GM19397 (cell line): ENCODE data around the gene CERK.

Experiments used
- ATAC-seq: cut with Tn5 transposase; IDR thresholded peaks from one replicate; pipeline ENCODE4 v1.9.1; 2021; ENCODE audit warnings: mild to moderate bottlenecking, moderate library complexity; ENCODE audit not compliant: unreplicated experiment

CERK gene

GRCh38 chr22:46664301-46664855 lies 73.7 kb downstream of the CERK start:
- ATAC-seq = no peak

GRCh38 chr22:46663436-46664100 lies 74.5 kb downstream of the CERK start:
- no peak for ATAC-seq

GRCh38 chr22:46663001-46663400 lies 75.1 kb downstream of the CERK start:
- no peak for ATAC-seq

- no peak for ATAC-seq
Observed at GRCh38 chr22:46662226-46662625, 75.8 kb downstream of the CERK start.

- no peak for ATAC-seq
Observed at GRCh38 chr22:46661221-46661851, 76.7 kb downstream of the CERK start.

- ATAC-seq = no peak
Observed at GRCh38 chr22:46660604-46661201, 77.3 kb downstream of the CERK start.

- no peak for ATAC-seq
Observed at GRCh38 chr22:46659791-46660186, 78.3 kb downstream of the CERK start.

GRCh38 chr22:46659059-46659790 lies 78.8 kb downstream of the CERK start:
- ATAC-seq = no peak

- no peak for ATAC-seq
Observed at GRCh38 chr22:46657996-46658947, 79.8 kb downstream of the CERK start.

GRCh38 chr22:46657655-46657953 lies 80.4 kb downstream of the CERK start:
- ATAC-seq = no peak

GRCh38 chr22:46656856-46657654 lies 81.0 kb downstream of the CERK start:
- no peak for ATAC-seq

- ATAC-seq = no peak
Observed at GRCh38 chr22:46655861-46656608, 82.0 kb downstream of the CERK start.

GRCh38 chr22:46654927-46655595 lies 83.0 kb downstream of the CERK start:
- no peak for ATAC-seq

GRCh38 chr22:46654426-46654825 lies 83.6 kb downstream of the CERK start:
- no peak for ATAC-seq

- ATAC-seq = no peak
Observed at GRCh38 chr22:46653596-46653995, 84.5 kb downstream of the CERK start.

- ATAC-seq = no peak
Observed at GRCh38 chr22:46652847-46653331, 85.2 kb downstream of the CERK start.

GRCh38 chr22:46652081-46652846 lies 85.8 kb downstream of the CERK start:
- no peak for ATAC-seq
